SK-N-SH (cell line): ENCODE data around the gene ARL2BP. TPM values are rescaled to one million over a fixed set of nuclear protein-coding genes. Genes with fewer than 3 reads are reported as not detected.

Experiments
- CTCF ChIA-PET: fragments of 300-600, 350-600 bp; formaldehyde crosslinking; extraction: SDS; loops from one replicate; lab custom pipeline; 2021; lab: Yijun Ruan, JAX
- POLR2A ChIA-PET: fragments of 350-600 bp; sonication (Branson Sonifier 250); formaldehyde crosslinking; extraction: SDS; loops from one replicate; lab custom pipeline; 2020; ENCODE audit warnings: antibody characterized with exemption, inconsistent platforms; lab: Yijun Ruan, JAX
- DNase-seq: peaks from one replicate; pipeline ENCODE4 v3.0.0; 2012
- H2AFZ ChIP-seq: fragments of 200-600 bp; sonication (generic); 2 replicates; pipeline ENCODE4 v1.8.1; 2016; ENCODE audit warnings: antibody characterized with exemption, mild to moderate bottlenecking, low read depth
- H3F3A ChIP-seq: fragments of 200-600 bp; sonication (generic); replicated peaks from 2 replicates; pipeline ENCODE3; 2016; ENCODE audit warnings: antibody characterized with exemption, mild to moderate bottlenecking; ENCODE audit not compliant: insufficient read depth
- H3K27ac ChIP-seq, 2 experiments: fragments of 200-500 bp in 1 of 2; fragments of 200-600 bp in 1 of 2; sonication (Bioruptor generic) in 1 of 2; sonication (generic), shearing (Covaris generic) in 1 of 2; 2 replicates each; pipeline versions ENCODE4 v1.5.1 to v1.6.1; 2014 to 2016; ENCODE audit warnings: low read depth in 2 of 2, inconsistent platforms in 1 of 2, low read length in 1 of 2, mild to moderate bottlenecking in 1 of 2, mixed read lengths in 1 of 2
- H3K27me3 ChIP-seq: fragments of 200-600 bp; sonication (generic), shearing (Covaris generic); 2 replicates; pipeline ENCODE4 v1.6.1; 2016; ENCODE audit warnings: mixed run types; ENCODE audit not compliant: insufficient read depth
- H3K36me3 ChIP-seq, 2 experiments: fragments of 200-500 bp in 1 of 2; fragments of 200-600 bp in 1 of 2; sonication (Bioruptor generic) in 1 of 2; sonication (generic) in 1 of 2; replicated peaks in 1 of 2; 2 replicates each; pipeline versions ENCODE3 to v1.5.1; 2014 to 2016; ENCODE audit warnings: low read length in 1 of 2, mild to moderate bottlenecking in 1 of 2; ENCODE audit not compliant: insufficient read depth in 2 of 2, control insufficient read depth in 1 of 2
- H3K4me1 ChIP-seq, 2 experiments: fragments of 200-500 bp in 1 of 2; fragments of 200-600 bp in 1 of 2; sonication (Bioruptor generic) in 1 of 2; sonication (generic), shearing (Covaris generic) in 1 of 2; 2 replicates each; pipeline versions ENCODE4 v1.5.1 to v1.6.1; 2014 to 2016; ENCODE audit warnings: low read depth in 1 of 2, low read length in 1 of 2, mixed run types in 1 of 2; ENCODE audit not compliant: insufficient read depth in 2 of 2, control insufficient read depth in 1 of 2
- H3K4me2 ChIP-seq: fragments of 200-600 bp; sonication (generic), shearing (Covaris generic); 2 replicates; pipeline ENCODE4 v1.6.1; 2017; ENCODE audit warnings: mixed run types
- H3K4me3 ChIP-seq, 2 experiments: fragments of 200-500 bp in 1 of 2; fragments of 200-600 bp in 1 of 2; sonication (Bioruptor generic) in 1 of 2; sonication (generic), shearing (Covaris generic) in 1 of 2; 2 replicates each; pipeline versions ENCODE4 v1.5.1 to v1.8.1; 2014 to 2016; ENCODE audit warnings: low read depth in 2 of 2, inconsistent platforms in 1 of 2, low read length in 1 of 2, mild to moderate bottlenecking in 1 of 2, mixed read lengths in 1 of 2, moderate library complexity in 1 of 2
- H3K79me2 ChIP-seq: fragments of 200-600 bp; sonication (generic); 2 replicates; pipeline ENCODE4 v1.8.1; 2017; ENCODE audit warnings: mild to moderate bottlenecking; ENCODE audit not compliant: insufficient read depth
- H3K9ac ChIP-seq: fragments of 200-600 bp; sonication (generic); 2 replicates; pipeline ENCODE4 v1.6.1; 2017; ENCODE audit warnings: mixed run types
- H3K9me2 ChIP-seq: fragments of 200-600 bp; sonication (generic); 2 replicates; pipeline ENCODE4 v1.6.1; 2017; ENCODE audit warnings: mixed run types
- H3K9me3 ChIP-seq: fragments of 200-600 bp; sonication (generic); 2 replicates; pipeline ENCODE4 v1.6.1; 2017; ENCODE audit warnings: mixed run types, mild to moderate bottlenecking, moderate library complexity
- H4K20me1 ChIP-seq: fragments of 200-600 bp; sonication (generic); 2 replicates; pipeline ENCODE4 v1.6.1; 2017; ENCODE audit warnings: mild to moderate bottlenecking, mixed run types; ENCODE audit not compliant: insufficient read depth
- ELF1 ChIP-seq: IDR thresholded peaks from 2 replicates; pipeline ENCODE4 v1.4.0; 2012
- GABPA ChIP-seq: IDR thresholded peaks from 2 replicates; pipeline ENCODE4 v1.4.0; 2012; ENCODE audit warnings: low read depth, mild to moderate bottlenecking
- MEF2A ChIP-seq: IDR thresholded peaks from 2 replicates; pipeline ENCODE4 v1.4.0; 2012; ENCODE audit warnings: low read depth, borderline replicate concordance
- MXI1 ChIP-seq: IDR thresholded peaks from 2 replicates; pipeline ENCODE4 v1.6.1; 2012; ENCODE audit warnings: mild to moderate bottlenecking, low read depth, low read length, improper control_type of control experiment
- NRF1 ChIP-seq: IDR thresholded peaks from 2 replicates; pipeline ENCODE4 v1.6.1; 2012; ENCODE audit warnings: low read depth, mild to moderate bottlenecking, low read length
- RFX5 ChIP-seq: IDR thresholded peaks from 2 replicates; pipeline ENCODE4 v1.6.1; 2012; ENCODE audit warnings: mild to moderate bottlenecking, improper control_type of control experiment, low read length
- SIN3A ChIP-seq: IDR thresholded peaks from 2 replicates; pipeline ENCODE4 v1.6.1; 2012; ENCODE audit warnings: low read depth, mild to moderate bottlenecking, low read length, moderate library complexity, borderline replicate concordance
- TCF12 ChIP-seq: IDR thresholded peaks from 2 replicates; pipeline ENCODE4 v1.4.0; 2012
- TEAD4 ChIP-seq: IDR thresholded peaks from 2 replicates; pipeline ENCODE4 v1.4.0; 2012; ENCODE audit warnings: mild to moderate bottlenecking, borderline replicate concordance; ENCODE audit not compliant: insufficient read depth
- YY1 ChIP-seq: IDR thresholded peaks from 2 replicates; pipeline ENCODE4 v1.4.0; 2012; ENCODE audit warnings: low read depth, mild to moderate bottlenecking
- WGBS: methylation state at CpG from one replicate; pipeline ENCODE4 v1.1.6; 2017; ENCODE audit warnings: low lambda C conversion rate; 5-methylcytosine and 5-hydroxymethylcytosine counted together
- polyA plus RNA-seq, 3 experiments: library from polyadenylated mRNA; depleted of rRNA; stranded (reverse); fragments of >200 nt; gene quantifications; 2 replicates each; pipeline ENCODE4 v1.2.3, GENCODE V29; 2012
- TF ChIP-seq, protein P1 (sequence below): IDR thresholded peaks from 2 replicates; pipeline ENCODE4 v1.4.0; 2012; ENCODE audit warnings: low read depth
- TF ChIP-seq, protein P2 (sequence below): IDR thresholded peaks from 2 replicates; pipeline ENCODE4 v1.4.0; 2012; ENCODE audit warnings: low read depth, borderline replicate concordance
- TF ChIP-seq, protein P3 (sequence below): fragments of 200-600 bp; sonication (generic); IDR thresholded peaks from 2 replicates; pipeline ENCODE4 v1.6.1; 2017; ENCODE audit warnings: antibody characterized with exemption, mild to moderate bottlenecking, moderate library complexity
- TF ChIP-seq, protein P4 (sequence below): IDR thresholded peaks from 2 replicates; pipeline ENCODE4 v1.6.1; 2012; ENCODE audit warnings: mild to moderate bottlenecking, low read depth, low read length, moderate library complexity

Gene ARL2BP
- polyA plus RNA-seq, 1 of the 3 experiments (the other 2 are of a cell fraction): 61.8 TPM

DNA sequence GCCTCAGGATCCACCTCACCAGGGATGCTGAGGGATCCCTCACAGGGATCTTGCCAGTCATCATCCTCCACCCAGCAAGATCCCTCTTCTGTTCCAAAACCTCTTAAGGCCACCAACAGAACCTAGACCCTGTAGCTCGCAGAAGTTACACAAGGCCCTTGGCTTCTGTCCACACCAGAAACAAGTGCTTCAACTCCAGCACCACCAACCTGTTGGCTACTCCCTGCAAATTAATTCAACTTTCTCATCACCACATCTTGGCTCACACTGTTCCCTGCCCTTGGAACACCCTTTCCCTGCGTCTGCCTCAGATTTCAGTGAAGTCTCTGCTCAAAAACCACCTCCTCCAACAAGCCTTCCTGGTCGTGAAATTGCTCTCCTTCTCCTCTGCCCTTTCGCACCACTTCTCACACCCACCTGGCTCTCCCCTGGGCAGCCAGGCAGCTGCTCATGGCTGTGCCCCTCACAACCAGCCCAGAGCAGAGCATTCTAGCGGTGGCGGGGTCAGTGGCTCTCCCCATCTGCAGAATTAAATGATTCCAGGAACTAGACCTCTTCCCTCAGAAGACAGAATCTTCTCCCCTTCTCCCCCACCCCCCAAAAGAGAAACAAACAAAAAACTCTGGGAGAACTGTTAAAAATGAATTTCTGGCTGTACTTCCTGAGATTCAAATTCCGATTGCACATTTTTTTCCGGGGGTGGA, 37.6 kb downstream of the ARL2BP start:
- H3K27me3 ChIP-seq: no peaks in the 10 kb centered on the region
- H2AFZ ChIP-seq: no peak overlapping the region
- H3K4me1 ChIP-seq: peaks cover 4 to 5% of the 10 kb centered on the region in 2 experiments; a peak in 2 of 4 replicates
- no peaks in the 10 kb centered on the region for H3K9me2 ChIP-seq
- ChIA-PET CTCF (interaction anchor here (1.0 to 1.2 kb wide), 2 partner anchors 10 to 17 kb away, joined by 3 read pairs; no protein-coding TSS in a partner anchor), POLR2A (no interaction called here)
- WGBS: 93% methylated on average over 8 of the region's 8 CpGs
- H3K4me2 ChIP-seq: no peak overlapping the region
- no peaks in the 10 kb centered on the region for H3K9me3 ChIP-seq
- TF ChIP-seq, protein P1, sequence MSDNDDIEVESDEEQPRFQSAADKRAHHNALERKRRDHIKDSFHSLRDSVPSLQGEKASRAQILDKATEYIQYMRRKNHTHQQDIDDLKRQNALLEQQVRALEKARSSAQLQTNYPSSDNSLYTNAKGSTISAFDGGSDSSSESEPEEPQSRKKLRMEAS: no peak
- TF ChIP-seq TEAD4 (no peak), MXI1 (no peak), GABPA (no peak), NRF1 (no peak), MEF2A (no peak), SIN3A (no peak), TCF12 (no peak)
- TF ChIP-seq, protein P2, sequence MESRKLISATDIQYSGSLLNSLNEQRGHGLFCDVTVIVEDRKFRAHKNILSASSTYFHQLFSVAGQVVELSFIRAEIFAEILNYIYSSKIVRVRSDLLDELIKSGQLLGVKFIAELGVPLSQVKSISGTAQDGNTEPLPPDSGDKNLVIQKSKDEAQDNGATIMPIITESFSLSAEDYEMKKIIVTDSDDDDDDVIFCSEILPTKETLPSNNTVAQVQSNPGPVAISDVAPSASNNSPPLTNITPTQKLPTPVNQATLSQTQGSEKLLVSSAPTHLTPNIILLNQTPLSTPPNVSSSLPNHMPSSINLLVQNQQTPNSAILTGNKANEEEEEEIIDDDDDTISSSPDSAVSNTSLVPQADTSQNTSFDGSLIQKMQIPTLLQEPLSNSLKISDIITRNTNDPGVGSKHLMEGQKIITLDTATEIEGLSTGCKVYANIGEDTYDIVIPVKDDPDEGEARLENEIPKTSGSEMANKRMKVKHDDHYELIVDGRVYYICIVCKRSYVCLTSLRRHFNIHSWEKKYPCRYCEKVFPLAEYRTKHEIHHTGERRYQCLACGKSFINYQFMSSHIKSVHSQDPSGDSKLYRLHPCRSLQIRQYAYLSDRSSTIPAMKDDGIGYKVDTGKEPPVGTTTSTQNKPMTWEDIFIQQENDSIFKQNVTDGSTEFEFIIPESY: no peak
- TF ChIP-seq, protein P3, sequence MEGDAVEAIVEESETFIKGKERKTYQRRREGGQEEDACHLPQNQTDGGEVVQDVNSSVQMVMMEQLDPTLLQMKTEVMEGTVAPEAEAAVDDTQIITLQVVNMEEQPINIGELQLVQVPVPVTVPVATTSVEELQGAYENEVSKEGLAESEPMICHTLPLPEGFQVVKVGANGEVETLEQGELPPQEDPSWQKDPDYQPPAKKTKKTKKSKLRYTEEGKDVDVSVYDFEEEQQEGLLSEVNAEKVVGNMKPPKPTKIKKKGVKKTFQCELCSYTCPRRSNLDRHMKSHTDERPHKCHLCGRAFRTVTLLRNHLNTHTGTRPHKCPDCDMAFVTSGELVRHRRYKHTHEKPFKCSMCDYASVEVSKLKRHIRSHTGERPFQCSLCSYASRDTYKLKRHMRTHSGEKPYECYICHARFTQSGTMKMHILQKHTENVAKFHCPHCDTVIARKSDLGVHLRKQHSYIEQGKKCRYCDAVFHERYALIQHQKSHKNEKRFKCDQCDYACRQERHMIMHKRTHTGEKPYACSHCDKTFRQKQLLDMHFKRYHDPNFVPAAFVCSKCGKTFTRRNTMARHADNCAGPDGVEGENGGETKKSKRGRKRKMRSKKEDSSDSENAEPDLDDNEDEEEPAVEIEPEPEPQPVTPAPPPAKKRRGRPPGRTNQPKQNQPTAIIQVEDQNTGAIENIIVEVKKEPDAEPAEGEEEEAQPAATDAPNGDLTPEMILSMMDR: no peak
- H3F3A ChIP-seq: peaks cover 4% of the 10 kb centered on the region
- no peaks in the 10 kb centered on the region for H3K79me2 ChIP-seq
- H3K27ac ChIP-seq: no peak overlapping the region
- H3K9ac ChIP-seq: no peak overlapping the region
- no peak for DNase-seq
- H3K4me3 ChIP-seq: no peak overlapping the region
- H3K36me3 ChIP-seq: no peaks in the 10 kb centered on the region
- no peaks in the 10 kb centered on the region for H4K20me1 ChIP-seq

DNA sequence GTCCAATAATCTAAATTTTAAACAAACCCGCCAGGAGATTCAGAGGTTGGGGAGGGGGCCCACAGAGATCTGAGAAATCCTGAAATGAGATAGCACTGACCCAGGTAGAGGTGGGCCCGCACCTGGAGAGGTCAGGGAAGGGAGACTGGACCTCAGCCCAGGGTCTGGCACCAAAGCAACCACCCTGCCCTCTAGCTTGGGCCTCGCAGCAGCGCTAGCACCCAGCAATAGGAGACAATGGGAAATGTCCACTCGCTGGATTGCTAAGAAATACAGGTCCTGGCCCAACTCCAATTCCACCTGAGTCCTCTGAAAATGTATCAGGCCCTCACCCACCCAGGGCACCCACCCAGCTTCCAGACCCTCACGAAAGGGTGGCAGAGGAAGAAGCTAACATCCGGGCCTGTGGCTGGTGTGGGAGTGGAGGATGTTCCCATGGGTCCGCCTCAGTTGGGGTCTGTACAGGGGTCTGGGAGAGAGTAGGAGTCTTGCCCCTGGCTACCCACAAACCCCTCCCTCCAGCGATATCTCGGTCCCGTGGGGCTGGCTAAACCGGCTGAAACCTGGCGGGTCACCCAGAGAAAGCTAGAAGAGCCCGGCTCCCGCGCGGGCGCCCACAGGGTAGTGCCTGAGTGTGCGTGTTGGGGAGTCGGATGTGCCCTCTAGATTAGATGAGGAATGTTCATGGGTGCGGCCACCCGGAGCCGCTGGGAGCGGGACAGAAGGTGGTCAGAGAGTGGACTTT, 38.3 kb downstream of the ARL2BP start:
- no peak overlapping the region for H3K9ac ChIP-seq
- ChIA-PET CTCF (interaction anchor here (0.9 to 1.2 kb wide), 3 partner anchors 10 to 38 kb away, joined by 3 read pairs; partner anchors contain the start of gene ARL2BP), POLR2A (no interaction called here)
- H3F3A ChIP-seq: peaks cover 4% of the 10 kb centered on the region
- H2AFZ ChIP-seq: no peak overlapping the region
- H3K4me1 ChIP-seq: peaks cover 0 to 5% of the 10 kb centered on the region in 2 experiments; a peak in 1 of 4 replicates
- no peak overlapping the region for H3K4me3 ChIP-seq
- WGBS: 93% methylated on average over 22 of the region's 24 CpGs
- no peaks in the 10 kb centered on the region for H3K79me2 ChIP-seq
- H3K9me2 ChIP-seq: no peaks in the 10 kb centered on the region
- no peak overlapping the region for H3K4me2 ChIP-seq
- no peaks in the 10 kb centered on the region for H3K36me3 ChIP-seq
- no peak for DNase-seq
- H3K27me3 ChIP-seq: no peaks in the 10 kb centered on the region
- no peaks in the 10 kb centered on the region for H4K20me1 ChIP-seq
- no peak overlapping the region for H3K27ac ChIP-seq
- no peaks in the 10 kb centered on the region for H3K9me3 ChIP-seq
- no peak for TF ChIP-seq ELF1
- TF ChIP-seq, protein P2: no peak
- no peak for TF ChIP-seq RFX5
- no peak for TF ChIP-seq YY1
- TF ChIP-seq, protein P4, sequence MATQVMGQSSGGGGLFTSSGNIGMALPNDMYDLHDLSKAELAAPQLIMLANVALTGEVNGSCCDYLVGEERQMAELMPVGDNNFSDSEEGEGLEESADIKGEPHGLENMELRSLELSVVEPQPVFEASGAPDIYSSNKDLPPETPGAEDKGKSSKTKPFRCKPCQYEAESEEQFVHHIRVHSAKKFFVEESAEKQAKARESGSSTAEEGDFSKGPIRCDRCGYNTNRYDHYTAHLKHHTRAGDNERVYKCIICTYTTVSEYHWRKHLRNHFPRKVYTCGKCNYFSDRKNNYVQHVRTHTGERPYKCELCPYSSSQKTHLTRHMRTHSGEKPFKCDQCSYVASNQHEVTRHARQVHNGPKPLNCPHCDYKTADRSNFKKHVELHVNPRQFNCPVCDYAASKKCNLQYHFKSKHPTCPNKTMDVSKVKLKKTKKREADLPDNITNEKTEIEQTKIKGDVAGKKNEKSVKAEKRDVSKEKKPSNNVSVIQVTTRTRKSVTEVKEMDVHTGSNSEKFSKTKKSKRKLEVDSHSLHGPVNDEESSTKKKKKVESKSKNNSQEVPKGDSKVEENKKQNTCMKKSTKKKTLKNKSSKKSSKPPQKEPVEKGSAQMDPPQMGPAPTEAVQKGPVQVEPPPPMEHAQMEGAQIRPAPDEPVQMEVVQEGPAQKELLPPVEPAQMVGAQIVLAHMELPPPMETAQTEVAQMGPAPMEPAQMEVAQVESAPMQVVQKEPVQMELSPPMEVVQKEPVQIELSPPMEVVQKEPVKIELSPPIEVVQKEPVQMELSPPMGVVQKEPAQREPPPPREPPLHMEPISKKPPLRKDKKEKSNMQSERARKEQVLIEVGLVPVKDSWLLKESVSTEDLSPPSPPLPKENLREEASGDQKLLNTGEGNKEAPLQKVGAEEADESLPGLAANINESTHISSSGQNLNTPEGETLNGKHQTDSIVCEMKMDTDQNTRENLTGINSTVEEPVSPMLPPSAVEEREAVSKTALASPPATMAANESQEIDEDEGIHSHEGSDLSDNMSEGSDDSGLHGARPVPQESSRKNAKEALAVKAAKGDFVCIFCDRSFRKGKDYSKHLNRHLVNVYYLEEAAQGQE: no peak
